ENCODE results near the gene MYCBPAP.
"Not testable (repeated sequence)": the region's sequence is repeated elsewhere in the genome, so short reads cannot be mapped to it uniquely, and the experiment has no call there.

MYCBPAP gene

GRCh38 chr17:50470426-50470825, 37.8 kb upstream of the MYCBPAP start:
- no peaks in the 10 kb centered on the region for H3K79me2 ChIP-seq (ENCODE audit: low read length)
- H3F3A ChIP-seq (ENCODE audit: insufficient read depth, low read length) = no peaks in the 10 kb centered on the region
- no peak overlapping the region for H3K9ac ChIP-seq (ENCODE audit: low read length)
- no peak overlapping the region for H3K4me3 ChIP-seq (ENCODE audit: low read length)
- no peaks in the 10 kb centered on the region for H3K27me3 ChIP-seq (replicated peaks; ENCODE audit: insufficient read depth, low read length)
- no peak overlapping the region for H3K27ac ChIP-seq (ENCODE audit: low read length)
- TF ChIP-seq CTCF (IDR thresholded peaks at IDR 0.05; ENCODE audit: low read length) (no peak), EZH2phosphoT487 (IDR thresholded peaks at IDR 0.05; ENCODE audit: low read length) (no peak)
- H3K4me1 ChIP-seq (ENCODE audit: low read length) = no peaks in the 10 kb centered on the region
- no peaks in the 10 kb centered on the region for H4K20me1 ChIP-seq (ENCODE audit: insufficient read depth, low read length)
- H3K9me2 ChIP-seq (replicated peaks; ENCODE audit: insufficient read depth, low read length) = no peaks in the 10 kb centered on the region
- no peak for DNase-seq
- no peak overlapping the region for H2AFZ ChIP-seq (ENCODE audit: low read length)
- no peaks in the 10 kb centered on the region for H3K9me3 ChIP-seq (replicated peaks; ENCODE audit: insufficient read depth, low read length)
- no peaks in the 10 kb centered on the region for H3K36me3 ChIP-seq (replicated peaks; ENCODE audit: insufficient read depth, low read length)
- H3K4me2 ChIP-seq (ENCODE audit: low read depth, low read length) = no peak overlapping the region

DNA sequence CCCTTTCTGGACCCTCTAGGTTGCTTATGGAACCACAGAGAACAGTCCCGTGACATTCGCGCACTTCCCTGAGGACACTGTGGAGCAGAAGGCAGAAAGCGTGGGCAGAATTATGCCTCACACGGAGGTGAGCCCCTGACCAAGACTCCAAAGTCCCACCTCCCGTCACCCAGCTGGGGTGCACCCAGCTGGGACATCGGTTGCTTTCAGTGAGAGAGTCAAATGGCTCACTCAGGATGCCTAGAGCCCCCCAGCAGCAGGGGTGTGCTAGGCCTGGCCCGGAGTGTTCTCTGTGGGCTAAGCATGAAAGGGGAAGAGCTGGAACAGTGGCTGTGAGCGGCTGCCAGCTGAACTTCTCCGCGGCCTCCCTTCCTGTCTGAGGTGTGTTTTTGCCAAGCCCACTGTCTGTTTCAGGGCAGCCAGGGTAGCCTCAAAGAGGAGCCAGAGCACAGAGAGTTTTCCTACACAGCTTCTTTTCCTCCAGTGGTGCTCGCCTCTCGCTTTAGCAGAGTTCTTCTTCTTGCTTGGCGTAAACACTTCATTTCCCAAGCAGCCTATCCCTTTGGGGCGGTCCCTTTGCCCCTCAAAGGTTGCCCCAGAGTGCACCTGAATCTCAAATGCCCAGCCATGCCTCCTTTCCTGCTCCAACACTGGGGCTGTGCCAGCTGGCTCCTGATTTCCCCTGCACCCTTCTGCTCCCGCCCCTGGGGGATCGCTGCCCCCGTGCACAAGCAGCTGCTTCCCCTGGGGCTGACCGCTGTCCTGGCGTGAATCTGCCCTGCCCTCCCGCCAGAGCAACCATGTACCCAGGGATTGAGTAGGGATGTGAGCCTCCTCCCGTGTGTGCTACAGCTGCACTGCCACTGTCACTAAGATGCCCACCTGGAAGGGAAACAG, 37.0 kb upstream of the MYCBPAP start:
- no peak overlapping the region for H3K4me2 ChIP-seq (ENCODE audit: low read depth, low read length)
- H3K27ac ChIP-seq (ENCODE audit: low read length) = no peak overlapping the region
- H3K4me3 ChIP-seq (ENCODE audit: low read length) = no peak overlapping the region
- H3K79me2 ChIP-seq (ENCODE audit: low read length) = no peaks in the 10 kb centered on the region
- H3K9me3 ChIP-seq (replicated peaks; ENCODE audit: insufficient read depth, low read length) = no peaks in the 10 kb centered on the region
- H3K9ac ChIP-seq (ENCODE audit: low read length) = no peak overlapping the region
- no peaks in the 10 kb centered on the region for H4K20me1 ChIP-seq (ENCODE audit: insufficient read depth, low read length)
- no peaks in the 10 kb centered on the region for H3K27me3 ChIP-seq (replicated peaks; ENCODE audit: insufficient read depth, low read length)
- no peaks in the 10 kb centered on the region for H3K9me2 ChIP-seq (replicated peaks; ENCODE audit: insufficient read depth, low read length)
- no peak for DNase-seq
- no peaks in the 10 kb centered on the region for H3F3A ChIP-seq (ENCODE audit: insufficient read depth, low read length)
- H3K4me1 ChIP-seq (ENCODE audit: low read length) = no peaks in the 10 kb centered on the region
- no peak overlapping the region for H2AFZ ChIP-seq (ENCODE audit: low read length)
- no peaks in the 10 kb centered on the region for H3K36me3 ChIP-seq (replicated peaks; ENCODE audit: insufficient read depth, low read length)
- TF ChIP-seq EZH2 (optimal IDR thresholded peaks at IDR 0.05; ENCODE audit: low read depth, low read length) (no peak), EZH2phosphoT487 (IDR thresholded peaks at IDR 0.05; ENCODE audit: low read length) (no peak), CTCF (IDR thresholded peaks at IDR 0.05; ENCODE audit: low read length) (no peak)

- H3K9ac ChIP-seq (ENCODE audit: low read length) = no peak overlapping the region
- TF ChIP-seq CTCF (IDR thresholded peaks at IDR 0.05; ENCODE audit: low read length) (no peak), EZH2phosphoT487 (IDR thresholded peaks at IDR 0.05; ENCODE audit: low read length) (no peak), EZH2 (optimal IDR thresholded peaks at IDR 0.05; ENCODE audit: low read depth, low read length) (no peak)
- no peaks in the 10 kb centered on the region for H3F3A ChIP-seq (ENCODE audit: insufficient read depth, low read length)
- H3K9me3 ChIP-seq (replicated peaks; ENCODE audit: insufficient read depth, low read length) = no peaks in the 10 kb centered on the region
- no peak overlapping the region for H2AFZ ChIP-seq (ENCODE audit: low read length)
- H4K20me1 ChIP-seq (ENCODE audit: insufficient read depth, low read length) = no peaks in the 10 kb centered on the region
- H3K9me2 ChIP-seq (replicated peaks; ENCODE audit: insufficient read depth, low read length) = no peaks in the 10 kb centered on the region
- H3K4me1 ChIP-seq (ENCODE audit: low read length) = no peaks in the 10 kb centered on the region
- H3K27me3 ChIP-seq (replicated peaks; ENCODE audit: insufficient read depth, low read length) = no peaks in the 10 kb centered on the region
- no peaks in the 10 kb centered on the region for H3K79me2 ChIP-seq (ENCODE audit: low read length)
- H3K27ac ChIP-seq (ENCODE audit: low read length) = no peak overlapping the region
- no peaks in the 10 kb centered on the region for H3K36me3 ChIP-seq (replicated peaks; ENCODE audit: insufficient read depth, low read length)
- no peak overlapping the region for H3K4me3 ChIP-seq (ENCODE audit: low read length)
- no peak for DNase-seq
- no peak overlapping the region for H3K4me2 ChIP-seq (ENCODE audit: low read depth, low read length)
These were observed 36.0 kb upstream of the MYCBPAP start for GRCh38 chr17:50472286-50472685.

DNA sequence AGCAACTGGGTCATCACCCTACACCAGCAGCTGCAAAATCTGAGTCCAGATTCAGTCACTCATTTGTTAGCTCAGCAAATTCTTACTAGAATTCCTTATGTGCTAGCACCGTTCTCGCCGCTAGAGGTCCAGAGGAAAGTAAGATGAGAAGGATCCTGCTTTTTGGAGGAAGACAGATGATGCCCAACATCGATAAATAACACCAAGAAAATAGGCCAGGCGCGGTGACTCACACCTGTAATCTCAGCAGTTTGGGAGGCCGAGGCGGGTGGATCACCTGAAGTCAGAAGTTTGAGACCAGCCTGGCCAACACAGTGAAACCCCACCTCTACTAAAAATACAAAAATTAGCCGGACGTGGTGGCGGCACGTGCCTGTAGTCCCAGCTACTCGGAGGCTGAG, 35.5 kb upstream of the MYCBPAP start:
- H3K4me1 ChIP-seq (ENCODE audit: low read length); H3K9me2 ChIP-seq (replicated peaks; ENCODE audit: insufficient read depth, low read length); DNase-seq; H3K36me3 ChIP-seq (replicated peaks; ENCODE audit: insufficient read depth, low read length); H3K9me3 ChIP-seq (replicated peaks; ENCODE audit: insufficient read depth, low read length); H3K9ac ChIP-seq (ENCODE audit: low read length); H3K79me2 ChIP-seq (ENCODE audit: low read length); H2AFZ ChIP-seq (ENCODE audit: low read length); H3K4me2 ChIP-seq (ENCODE audit: low read depth, low read length); H3F3A ChIP-seq (ENCODE audit: insufficient read depth, low read length); H3K27ac ChIP-seq (ENCODE audit: low read length); H3K4me3 ChIP-seq (ENCODE audit: low read length); H3K27me3 ChIP-seq (replicated peaks; ENCODE audit: insufficient read depth, low read length); H4K20me1 ChIP-seq (ENCODE audit: insufficient read depth, low read length): not testable (repeated sequence)
